ENCODE data around the gene CACNA1C.

The CACNA1C gene

DNA sequence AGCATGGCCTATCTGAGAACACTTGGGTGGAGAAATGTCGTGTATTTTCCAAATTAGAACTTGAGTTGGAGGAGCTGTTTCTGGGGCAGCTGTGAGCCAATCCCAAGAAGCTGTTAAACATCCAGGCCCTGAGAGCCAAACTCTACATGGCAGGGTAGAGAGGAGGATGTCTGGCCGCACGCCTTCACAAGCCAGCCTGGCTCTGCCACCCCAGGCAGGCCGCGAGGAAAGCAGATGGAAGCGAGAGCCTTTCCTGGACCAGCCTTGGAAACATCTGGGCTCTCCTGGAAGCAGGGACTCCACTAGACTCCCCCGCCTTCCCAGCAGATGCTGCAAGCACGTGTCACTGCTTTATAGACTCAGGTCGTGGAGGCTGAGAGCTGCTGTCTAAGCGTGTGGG lies 429.2 kb downstream of the CACNA1C start:
- Histone ChIP-seq H3K27ac (no peak overlapping the region), H4K20me1 (ENCODE audit: insufficient read depth) (no peaks in the 10 kb centered on the region), H2AFZ (ENCODE audit: low read depth) (no peak overlapping the region), H3K4me3 (IDR thresholded peaks at IDR 0.05; ENCODE audit: insufficient read depth, low read depth, low read length) (no peak overlapping the region), H3K79me2 (ENCODE audit: insufficient read depth, low read depth) (no peaks in the 10 kb centered on the region), H3K4me1 (ENCODE audit: low read depth, poor library complexity, severe bottlenecking) (no peaks in the 10 kb centered on the region), H3K27me3 (ENCODE audit: insufficient read depth, low read depth) (no peaks in the 10 kb centered on the region), H3K36me3 (ENCODE audit: insufficient read depth) (no peaks in the 10 kb centered on the region), H3K4me2 (no peak overlapping the region), H3K9ac (no peak overlapping the region)
- TF ChIP-seq, protein P1, sequence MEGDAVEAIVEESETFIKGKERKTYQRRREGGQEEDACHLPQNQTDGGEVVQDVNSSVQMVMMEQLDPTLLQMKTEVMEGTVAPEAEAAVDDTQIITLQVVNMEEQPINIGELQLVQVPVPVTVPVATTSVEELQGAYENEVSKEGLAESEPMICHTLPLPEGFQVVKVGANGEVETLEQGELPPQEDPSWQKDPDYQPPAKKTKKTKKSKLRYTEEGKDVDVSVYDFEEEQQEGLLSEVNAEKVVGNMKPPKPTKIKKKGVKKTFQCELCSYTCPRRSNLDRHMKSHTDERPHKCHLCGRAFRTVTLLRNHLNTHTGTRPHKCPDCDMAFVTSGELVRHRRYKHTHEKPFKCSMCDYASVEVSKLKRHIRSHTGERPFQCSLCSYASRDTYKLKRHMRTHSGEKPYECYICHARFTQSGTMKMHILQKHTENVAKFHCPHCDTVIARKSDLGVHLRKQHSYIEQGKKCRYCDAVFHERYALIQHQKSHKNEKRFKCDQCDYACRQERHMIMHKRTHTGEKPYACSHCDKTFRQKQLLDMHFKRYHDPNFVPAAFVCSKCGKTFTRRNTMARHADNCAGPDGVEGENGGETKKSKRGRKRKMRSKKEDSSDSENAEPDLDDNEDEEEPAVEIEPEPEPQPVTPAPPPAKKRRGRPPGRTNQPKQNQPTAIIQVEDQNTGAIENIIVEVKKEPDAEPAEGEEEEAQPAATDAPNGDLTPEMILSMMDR (conservative IDR thresholded peaks at IDR 0.05; ENCODE audit: low read depth, low read length): no peak

DNA sequence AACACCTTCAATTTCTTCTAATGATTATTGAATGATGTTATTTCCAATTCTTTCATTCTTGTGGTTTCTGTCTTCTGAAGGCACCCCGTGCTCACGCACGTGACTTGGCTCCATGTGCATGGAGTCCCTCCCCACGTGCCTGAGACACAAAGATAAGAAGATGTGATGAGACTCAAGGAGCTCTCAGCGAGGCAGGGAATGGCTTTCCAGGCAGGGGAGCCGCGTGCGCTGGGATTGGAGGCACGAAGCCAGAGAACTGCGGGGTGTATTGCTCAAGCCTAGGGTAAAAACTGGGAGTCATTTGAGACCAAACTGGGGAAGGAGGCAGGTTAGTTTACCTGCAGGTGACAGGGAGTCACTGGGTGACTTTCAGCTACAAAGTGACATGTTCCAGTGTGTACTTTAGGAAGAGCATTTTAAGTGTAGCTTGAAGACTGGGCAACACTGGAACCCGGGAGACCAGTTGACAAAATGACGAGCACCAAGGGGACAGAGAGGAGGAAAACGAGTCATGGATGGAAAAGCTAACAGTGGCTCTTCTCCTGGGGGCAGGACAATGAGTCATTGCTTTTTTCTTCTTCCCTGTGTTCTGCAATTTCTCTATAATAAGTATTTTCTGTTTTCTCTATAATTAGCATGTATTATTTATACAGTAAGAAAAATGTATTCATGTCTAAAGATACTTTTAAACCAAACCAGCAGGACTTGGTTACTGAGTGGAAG lies 430.3 kb downstream of the CACNA1C start:
- no peaks in the 10 kb centered on the region for H3K4me1 ChIP-seq (ENCODE audit: low read depth, poor library complexity, severe bottlenecking)
- H3K27ac ChIP-seq: no peak overlapping the region
- H4K20me1 ChIP-seq (ENCODE audit: insufficient read depth): no peaks in the 10 kb centered on the region
- H3K4me2 ChIP-seq: no peak overlapping the region
- TF ChIP-seq, protein P1 (conservative IDR thresholded peaks at IDR 0.05; ENCODE audit: low read depth, low read length): no peak
- no peaks in the 10 kb centered on the region for H3K36me3 ChIP-seq (ENCODE audit: insufficient read depth)
- H3K27me3 ChIP-seq (ENCODE audit: insufficient read depth, low read depth): no peaks in the 10 kb centered on the region
- no peak overlapping the region for H3K9ac ChIP-seq
- H3K79me2 ChIP-seq (ENCODE audit: insufficient read depth, low read depth): no peaks in the 10 kb centered on the region
- no peak overlapping the region for H3K4me3 ChIP-seq (IDR thresholded peaks at IDR 0.05; ENCODE audit: insufficient read depth, low read depth, low read length)
- no peak overlapping the region for H2AFZ ChIP-seq (ENCODE audit: low read depth)

DNA sequence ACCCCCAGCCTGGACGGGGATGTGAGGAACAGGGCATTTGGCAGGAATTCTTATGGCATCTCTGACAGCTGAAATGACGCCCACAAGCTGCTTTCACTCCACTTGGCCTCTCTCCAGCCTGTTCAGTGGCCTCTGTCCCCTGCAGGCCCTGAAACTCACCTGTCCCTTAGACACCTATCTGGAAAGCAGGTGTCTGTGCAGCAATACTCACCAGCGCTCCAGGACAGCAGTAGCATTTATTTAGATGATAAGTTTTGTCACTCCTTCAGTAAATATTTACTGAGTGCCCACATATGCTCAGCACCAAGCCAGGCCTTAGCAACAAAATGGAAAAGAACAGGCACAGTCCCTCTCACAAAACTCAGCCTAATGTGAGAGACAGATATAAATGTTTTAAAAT lies 430.9 kb downstream of the CACNA1C start:
- H3K4me1 ChIP-seq (ENCODE audit: low read depth, poor library complexity, severe bottlenecking): no peaks in the 10 kb centered on the region
- no peaks in the 10 kb centered on the region for H3K36me3 ChIP-seq (ENCODE audit: insufficient read depth)
- no peak overlapping the region for H3K27ac ChIP-seq
- no peaks in the 10 kb centered on the region for H3K27me3 ChIP-seq (ENCODE audit: insufficient read depth, low read depth)
- no peak overlapping the region for H3K9ac ChIP-seq
- H3K4me2 ChIP-seq: no peak overlapping the region
- TF ChIP-seq, protein P1 (conservative IDR thresholded peaks at IDR 0.05; ENCODE audit: low read depth, low read length): no peak
- H3K79me2 ChIP-seq (ENCODE audit: insufficient read depth, low read depth): no peaks in the 10 kb centered on the region
- H3K4me3 ChIP-seq (IDR thresholded peaks at IDR 0.05; ENCODE audit: insufficient read depth, low read depth, low read length): no peak overlapping the region
- H4K20me1 ChIP-seq (ENCODE audit: insufficient read depth): no peaks in the 10 kb centered on the region
- no peak overlapping the region for H2AFZ ChIP-seq (ENCODE audit: low read depth)

DNA sequence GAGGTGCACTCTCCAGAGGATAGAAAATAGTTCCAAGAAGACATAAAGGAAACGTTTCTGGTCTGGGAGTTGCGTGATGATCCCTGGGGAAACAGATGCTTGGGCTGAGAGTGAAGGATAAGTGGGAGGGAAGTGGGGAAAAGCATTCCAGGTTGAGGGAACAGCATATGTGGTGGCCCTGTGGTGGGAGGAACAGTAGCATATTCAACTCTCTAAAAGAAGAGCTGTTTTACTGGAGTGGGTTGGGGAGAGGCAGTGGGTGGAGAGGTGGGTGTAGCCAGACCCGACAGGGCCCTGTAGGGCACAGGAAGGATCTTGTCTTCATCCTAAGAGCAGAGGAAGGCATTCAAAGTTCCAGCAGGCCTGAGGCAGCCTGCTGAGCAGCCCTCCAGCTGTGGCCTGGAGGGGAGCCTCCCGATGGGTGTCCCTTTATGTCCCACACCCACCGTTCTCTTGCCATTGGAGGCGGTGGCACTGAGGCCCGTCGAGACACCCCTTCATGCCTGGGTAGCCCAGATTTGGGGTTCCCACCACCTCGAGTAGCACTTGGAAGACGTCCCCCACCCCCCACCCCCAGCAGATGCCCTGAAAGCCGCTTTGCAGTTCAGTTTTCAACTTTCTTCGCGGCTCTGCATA lies 431.5 kb downstream of the CACNA1C start:
- no peak overlapping the region for H3K27ac ChIP-seq
- H3K36me3 ChIP-seq (ENCODE audit: insufficient read depth): no peaks in the 10 kb centered on the region
- H2AFZ ChIP-seq (ENCODE audit: low read depth): no peak overlapping the region
- H3K79me2 ChIP-seq (ENCODE audit: insufficient read depth, low read depth): no peaks in the 10 kb centered on the region
- H3K27me3 ChIP-seq (ENCODE audit: insufficient read depth, low read depth): no peaks in the 10 kb centered on the region
- H4K20me1 ChIP-seq (ENCODE audit: insufficient read depth): no peaks in the 10 kb centered on the region
- no peak overlapping the region for H3K4me3 ChIP-seq (IDR thresholded peaks at IDR 0.05; ENCODE audit: insufficient read depth, low read depth, low read length)
- no peaks in the 10 kb centered on the region for H3K4me1 ChIP-seq (ENCODE audit: low read depth, poor library complexity, severe bottlenecking)
- no peak overlapping the region for H3K9ac ChIP-seq
- TF ChIP-seq, protein P1 (conservative IDR thresholded peaks at IDR 0.05; ENCODE audit: low read depth, low read length): no peak
- H3K4me2 ChIP-seq: no peak overlapping the region
